ENCODE data around the gene RAB40C.

- TF ChIP-seq PKNOX1 (IDR thresholded peaks at IDR 0.05) (no peak), ZNF384 (IDR thresholded peaks at IDR 0.05) (no peak), FOXM1 (IDR thresholded peaks at IDR 0.05; ENCODE audit: borderline replicate concordance) (no peak), BHLHE40 (IDR thresholded peaks at IDR 0.05; ENCODE audit: borderline replicate concordance) (no peak), ARNT (IDR thresholded peaks at IDR 0.05) (no peak), HDGF (IDR thresholded peaks at IDR 0.05; ENCODE audit: borderline replicate concordance) (no peak), LEF1 (IDR thresholded peaks at IDR 0.05; ENCODE audit: borderline replicate concordance) (no peak), TARDBP (IDR thresholded peaks at IDR 0.05) (no peak), FOXA1 (IDR thresholded peaks at IDR 0.05) (no peak), FOXK2 (IDR thresholded peaks at IDR 0.05) (no peak), L3MBTL2 (conservative IDR thresholded peaks at IDR 0.05) (no peak)
Measured at GRCh38 chr16:593807-594206, 3.9 kb downstream of the RAB40C start.
